ENCODE measurements around the gene ADGRG4. TPM values are rescaled to one million over a fixed set of nuclear protein-coding genes. Genes with fewer than 3 reads are reported as not detected.

The ADGRG4 gene
- total RNA-seq, 1 donor from 2014 or later: not detected

DNA sequence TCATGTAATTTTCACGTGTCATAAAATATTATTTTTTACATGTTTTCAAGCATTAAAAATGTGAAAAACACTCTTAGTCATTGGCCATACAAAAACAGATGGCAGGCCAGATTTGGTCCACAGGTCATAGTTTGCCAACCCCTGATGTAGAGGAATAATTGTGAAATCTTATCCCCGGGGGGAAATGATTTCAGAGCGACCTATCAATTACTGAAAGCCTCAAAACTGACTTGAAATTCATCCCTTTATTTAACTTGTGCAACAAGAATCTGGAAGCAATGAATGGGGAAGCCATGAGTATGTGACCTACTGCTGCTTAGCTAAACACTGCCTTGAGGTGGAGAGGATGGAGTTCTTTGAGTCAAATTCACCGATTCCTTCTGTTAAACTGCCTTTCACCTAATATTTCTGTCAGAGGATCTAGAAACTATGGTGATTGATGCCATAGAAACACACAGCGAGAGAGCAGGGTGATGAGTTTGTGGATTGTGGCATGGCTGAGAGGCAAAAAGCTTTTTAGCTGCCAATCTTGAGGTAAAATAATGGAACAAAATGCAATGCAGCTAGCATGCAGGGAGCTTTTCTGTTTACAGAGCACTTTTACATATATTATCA lies 156.6 kb downstream of the ADGRG4 start:
- TF ChIP-seq, protein P1, sequence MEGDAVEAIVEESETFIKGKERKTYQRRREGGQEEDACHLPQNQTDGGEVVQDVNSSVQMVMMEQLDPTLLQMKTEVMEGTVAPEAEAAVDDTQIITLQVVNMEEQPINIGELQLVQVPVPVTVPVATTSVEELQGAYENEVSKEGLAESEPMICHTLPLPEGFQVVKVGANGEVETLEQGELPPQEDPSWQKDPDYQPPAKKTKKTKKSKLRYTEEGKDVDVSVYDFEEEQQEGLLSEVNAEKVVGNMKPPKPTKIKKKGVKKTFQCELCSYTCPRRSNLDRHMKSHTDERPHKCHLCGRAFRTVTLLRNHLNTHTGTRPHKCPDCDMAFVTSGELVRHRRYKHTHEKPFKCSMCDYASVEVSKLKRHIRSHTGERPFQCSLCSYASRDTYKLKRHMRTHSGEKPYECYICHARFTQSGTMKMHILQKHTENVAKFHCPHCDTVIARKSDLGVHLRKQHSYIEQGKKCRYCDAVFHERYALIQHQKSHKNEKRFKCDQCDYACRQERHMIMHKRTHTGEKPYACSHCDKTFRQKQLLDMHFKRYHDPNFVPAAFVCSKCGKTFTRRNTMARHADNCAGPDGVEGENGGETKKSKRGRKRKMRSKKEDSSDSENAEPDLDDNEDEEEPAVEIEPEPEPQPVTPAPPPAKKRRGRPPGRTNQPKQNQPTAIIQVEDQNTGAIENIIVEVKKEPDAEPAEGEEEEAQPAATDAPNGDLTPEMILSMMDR (IDR thresholded peaks at IDR 0.05; ENCODE audit: unreplicated experiment): no peak
- Mint-ChIP-seq H3K27me3 (ENCODE audit: unreplicated experiment) (no peaks in the 10 kb centered on the region), H3K4me3 (ENCODE audit: unreplicated experiment) (no peak overlapping the region), H3K36me3 (ENCODE audit: low read depth, unreplicated experiment) (no peaks in the 10 kb centered on the region), H3K9me3 (ENCODE audit: unreplicated experiment) (no peaks in the 10 kb centered on the region), H3K27ac (ENCODE audit: unreplicated experiment) (no peak overlapping the region), H3K4me1 (ENCODE audit: unreplicated experiment) (no peaks in the 10 kb centered on the region)
- no peak for DNase-seq (ENCODE audit: low spot score)

DNA sequence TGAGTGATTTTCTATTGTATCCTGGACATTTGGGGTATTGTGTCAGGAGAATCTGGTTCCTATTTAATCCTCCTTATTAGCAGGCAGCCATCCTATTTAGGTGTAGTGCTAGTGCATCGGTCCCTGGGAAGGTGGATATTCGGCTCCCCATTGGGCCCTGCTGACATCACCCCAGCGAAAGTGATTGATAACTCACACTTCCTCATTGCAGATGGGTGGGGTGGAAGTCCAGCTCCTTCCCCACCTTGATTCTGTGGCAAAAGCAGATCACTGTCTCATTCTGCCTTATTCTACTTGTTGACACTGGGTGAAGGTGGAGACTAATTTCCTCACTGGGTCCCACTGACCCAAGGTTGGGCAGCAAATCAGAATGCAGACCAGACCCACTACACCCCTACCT lies 163.8 kb downstream of the ADGRG4 start:
- Mint-ChIP-seq H3K4me3 (ENCODE audit: unreplicated experiment) (no peak overlapping the region), H3K27me3 (ENCODE audit: unreplicated experiment) (no peaks in the 10 kb centered on the region), H3K36me3 (ENCODE audit: low read depth, unreplicated experiment) (no peaks in the 10 kb centered on the region), H3K9me3 (ENCODE audit: unreplicated experiment) (no peaks in the 10 kb centered on the region), H3K4me1 (ENCODE audit: unreplicated experiment) (peaks cover 12% of the 10 kb centered on the region), H3K27ac (ENCODE audit: unreplicated experiment) (no peak overlapping the region)
- TF ChIP-seq, protein P1 (IDR thresholded peaks at IDR 0.05; ENCODE audit: unreplicated experiment): no peak
- DNase-seq (ENCODE audit: low spot score): no peak

Other genes with a start within 250 kb of the ADGRG4 start
- 5.6 TPM for gene FHL1, start 153.4 kb upstream of the ADGRG4 start, total RNA-seq (ENCODE audit: unreplicated experiment)
- 6.6 TPM for gene MAP7D3, start 49.6 kb upstream of the ADGRG4 start, total RNA-seq (ENCODE audit: unreplicated experiment)
- not detected for gene BRS3, start 187.0 kb downstream of the ADGRG4 start, total RNA-seq (ENCODE audit: unreplicated experiment)
- gene HTATSF1, start 196.6 kb downstream of the ADGRG4 start, total RNA-seq (ENCODE audit: unreplicated experiment): 31.6 TPM
- gene VGLL1, start 231.3 kb downstream of the ADGRG4 start, total RNA-seq (ENCODE audit: unreplicated experiment): not detected